Measurements from ENCODE around the gene GGT6.
A peak's percentile ranks its signal among the peaks of the same experiment; 100 is the strongest.

Gene GGT6

GRCh38 chr17:4566785-4567184 lies 6.4 kb upstream of the GGT6 start:
- Histone ChIP-seq H3K4me2 (ENCODE audit: insufficient read depth, low read length) (no peak overlapping the region), H3K9me3 (ENCODE audit: insufficient read depth, low read length, severe bottlenecking) (no peaks in the 10 kb centered on the region), H4K20me1 (ENCODE audit: insufficient read depth, low read length) (no peaks in the 10 kb centered on the region), H3K36me3 (ENCODE audit: insufficient read depth, low read length) (no peaks in the 10 kb centered on the region), H3K27me3 (ENCODE audit: insufficient read depth, low read length, poor library complexity) (no peaks in the 10 kb centered on the region), H3K9ac (ENCODE audit: low read depth, low read length) (no peak overlapping the region), H3K79me2 (ENCODE audit: insufficient read depth, low read length) (no peaks in the 10 kb centered on the region), H3K4me3 (ENCODE audit: low read depth in 1 of 2, low read length in 2 of 2) (no peak overlapping the region), H2AFZ (ENCODE audit: low read depth, low read length) (no peak overlapping the region), H3K4me1 (ENCODE audit: insufficient read depth, low read length) (peaks cover 9% of the 10 kb centered on the region), H3K27ac (ENCODE audit: low read length) (no peak overlapping the region)
- TF ChIP-seq CTCF (IDR thresholded peaks at IDR 0.05; ENCODE audit: borderline replicate concordance, extremely low read depth, low read length, poor library complexity, severe bottlenecking) (peak; percentile 77), EZH2 (IDR thresholded peaks at IDR 0.05; ENCODE audit: borderline replicate concordance, low read depth, low read length, severe bottlenecking) (no peak)
- ATAC-seq (ENCODE audit: insufficient read depth, low read depth) (peak; percentile 72), DNase-seq (peak; percentile 63)

- Histone ChIP-seq H3K27me3 (ENCODE audit: insufficient read depth, low read length, poor library complexity) (no peaks in the 10 kb centered on the region), H2AFZ (ENCODE audit: low read depth, low read length) (peak overlapping the region; percentile 84), H3K9me3 (ENCODE audit: insufficient read depth, low read length, severe bottlenecking) (no peaks in the 10 kb centered on the region), H3K4me2 (ENCODE audit: insufficient read depth, low read length) (peak overlapping the region; percentile 57), H4K20me1 (ENCODE audit: insufficient read depth, low read length) (no peaks in the 10 kb centered on the region), H3K4me1 (ENCODE audit: insufficient read depth, low read length) (peaks cover 9% of the 10 kb centered on the region), H3K9ac (ENCODE audit: low read depth, low read length) (peak overlapping the region; percentile 35), H3K4me3 (ENCODE audit: low read depth in 1 of 2, low read length in 2 of 2) (peak overlapping the region in 1 of 2 experiments; percentile 29; a peak in 2 of 4 replicates), H3K79me2 (ENCODE audit: insufficient read depth, low read length) (no peaks in the 10 kb centered on the region), H3K27ac (ENCODE audit: low read length) (peak overlapping the region; percentile 30), H3K36me3 (ENCODE audit: insufficient read depth, low read length) (no peaks in the 10 kb centered on the region)
- ATAC-seq (ENCODE audit: insufficient read depth, low read depth), result peak; percentile 91
- peak; percentile 92 for TF ChIP-seq CTCF (IDR thresholded peaks at IDR 0.05; ENCODE audit: borderline replicate concordance, extremely low read depth, low read length, poor library complexity, severe bottlenecking)
- TF ChIP-seq EZH2 (IDR thresholded peaks at IDR 0.05; ENCODE audit: borderline replicate concordance, low read depth, low read length, severe bottlenecking), result no peak
- peak; percentile 75 for DNase-seq
These were observed 5.1 kb upstream of the GGT6 start for GRCh38 chr17:4565209-4566141.

GRCh38 chr17:4562015-4562969 lies 1.9 kb upstream of the GGT6 start:
- DNase-seq, result no peak
- H3K9ac ChIP-seq (ENCODE audit: low read depth, low read length), result no peak overlapping the region
- ATAC-seq (ENCODE audit: insufficient read depth, low read depth), result no peak
- H3K79me2 ChIP-seq (ENCODE audit: insufficient read depth, low read length), result no peaks in the 10 kb centered on the region
- 0 out of 2 replicates have a peak overlapping the region, but pooled peaks have one; percentile 17 for H2AFZ ChIP-seq (ENCODE audit: low read depth, low read length)
- H3K4me1 ChIP-seq (ENCODE audit: insufficient read depth, low read length), result peaks cover 9% of the 10 kb centered on the region
- no peaks in the 10 kb centered on the region for H3K9me3 ChIP-seq (ENCODE audit: insufficient read depth, low read length, severe bottlenecking)
- TF ChIP-seq CTCF (IDR thresholded peaks at IDR 0.05; ENCODE audit: borderline replicate concordance, extremely low read depth, low read length, poor library complexity, severe bottlenecking) (no peak), EZH2 (IDR thresholded peaks at IDR 0.05; ENCODE audit: borderline replicate concordance, low read depth, low read length, severe bottlenecking) (no peak)
- H3K4me3 ChIP-seq (ENCODE audit: low read depth in 1 of 2, low read length in 2 of 2), result no peak overlapping the region
- H4K20me1 ChIP-seq (ENCODE audit: insufficient read depth, low read length), result no peaks in the 10 kb centered on the region
- no peaks in the 10 kb centered on the region for H3K27me3 ChIP-seq (ENCODE audit: insufficient read depth, low read length, poor library complexity)
- no peaks in the 10 kb centered on the region for H3K36me3 ChIP-seq (ENCODE audit: insufficient read depth, low read length)
- H3K27ac ChIP-seq (ENCODE audit: low read length), result no peak overlapping the region
- H3K4me2 ChIP-seq (ENCODE audit: insufficient read depth, low read length), result no peak overlapping the region; the same call in 1 of the 2 replicates

All from DND-41 (cell line).